ENCODE measurements around the gene POU3F3.

DNA sequence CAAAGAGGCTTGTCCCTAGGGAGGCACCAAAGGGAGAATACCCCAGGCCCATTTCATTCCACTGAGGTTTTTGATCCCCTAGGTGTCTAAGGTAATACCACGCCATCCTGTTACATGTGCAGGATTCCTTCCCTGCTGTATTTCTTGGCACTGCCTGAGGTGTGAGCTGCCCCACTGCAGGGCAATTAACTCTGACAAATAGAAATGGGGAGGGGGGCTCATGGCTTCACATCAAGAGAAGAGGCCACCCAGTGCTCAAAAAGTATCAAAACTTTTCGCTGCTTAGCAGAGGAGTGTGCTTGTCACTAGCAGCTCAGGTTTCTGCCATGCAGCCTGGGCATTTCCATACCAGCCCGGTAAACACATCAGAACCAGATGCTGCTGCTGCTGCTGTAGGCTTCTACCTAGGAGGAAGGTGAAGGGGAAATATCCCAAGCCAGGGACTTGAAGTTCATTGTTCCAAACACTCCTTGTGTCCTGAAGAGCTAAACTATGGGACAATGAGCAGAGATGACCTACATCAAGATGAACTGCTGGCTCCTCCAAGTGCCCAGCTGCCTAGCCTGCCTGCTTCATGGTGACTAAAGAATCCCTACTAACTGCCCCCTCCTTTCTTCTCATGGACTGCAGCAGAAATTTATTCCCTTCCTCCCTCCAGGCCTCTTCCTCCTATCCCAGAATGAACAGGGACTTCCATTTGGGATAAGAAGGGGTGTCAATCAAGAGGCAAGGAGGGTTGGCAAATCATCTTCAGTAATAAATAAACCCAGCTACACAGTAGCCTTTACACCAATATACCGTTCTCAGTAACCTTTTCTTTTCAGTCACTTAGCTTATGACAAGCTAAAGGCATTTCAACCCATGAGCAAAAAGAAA, 16.4 kb downstream of the POU3F3 start:
- TF ChIP-seq, protein P1, sequence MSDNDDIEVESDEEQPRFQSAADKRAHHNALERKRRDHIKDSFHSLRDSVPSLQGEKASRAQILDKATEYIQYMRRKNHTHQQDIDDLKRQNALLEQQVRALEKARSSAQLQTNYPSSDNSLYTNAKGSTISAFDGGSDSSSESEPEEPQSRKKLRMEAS (IDR thresholded peaks at IDR 0.05) = no peak
- TF ChIP-seq, protein P2, sequence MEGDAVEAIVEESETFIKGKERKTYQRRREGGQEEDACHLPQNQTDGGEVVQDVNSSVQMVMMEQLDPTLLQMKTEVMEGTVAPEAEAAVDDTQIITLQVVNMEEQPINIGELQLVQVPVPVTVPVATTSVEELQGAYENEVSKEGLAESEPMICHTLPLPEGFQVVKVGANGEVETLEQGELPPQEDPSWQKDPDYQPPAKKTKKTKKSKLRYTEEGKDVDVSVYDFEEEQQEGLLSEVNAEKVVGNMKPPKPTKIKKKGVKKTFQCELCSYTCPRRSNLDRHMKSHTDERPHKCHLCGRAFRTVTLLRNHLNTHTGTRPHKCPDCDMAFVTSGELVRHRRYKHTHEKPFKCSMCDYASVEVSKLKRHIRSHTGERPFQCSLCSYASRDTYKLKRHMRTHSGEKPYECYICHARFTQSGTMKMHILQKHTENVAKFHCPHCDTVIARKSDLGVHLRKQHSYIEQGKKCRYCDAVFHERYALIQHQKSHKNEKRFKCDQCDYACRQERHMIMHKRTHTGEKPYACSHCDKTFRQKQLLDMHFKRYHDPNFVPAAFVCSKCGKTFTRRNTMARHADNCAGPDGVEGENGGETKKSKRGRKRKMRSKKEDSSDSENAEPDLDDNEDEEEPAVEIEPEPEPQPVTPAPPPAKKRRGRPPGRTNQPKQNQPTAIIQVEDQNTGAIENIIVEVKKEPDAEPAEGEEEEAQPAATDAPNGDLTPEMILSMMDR (IDR thresholded peaks at IDR 0.05; ENCODE audit: control extremely low read depth in 1 of 3, insufficient read depth in 1 of 3, low read depth in 1 of 3, low read length in 3 of 3) = no peak
- TF ChIP-seq POLR2AphosphoS5 (IDR thresholded peaks at IDR 0.05; ENCODE audit: low read depth, low read length) (no peak), EGR1 (IDR thresholded peaks at IDR 0.05; ENCODE audit: borderline replicate concordance, low read depth, low read length) (no peak), TAF7 (optimal IDR thresholded peaks at IDR 0.05; ENCODE audit: borderline replicate concordance, low read depth, low read length) (no peak), YY1 (IDR thresholded peaks at IDR 0.05; ENCODE audit: low read depth, low read length) (no peak), BCL11A (IDR thresholded peaks at IDR 0.05; ENCODE audit: low read depth in 2 of 2, low read length in 2 of 2) (no peak), POLR2A (IDR thresholded peaks at IDR 0.05; ENCODE audit: control extremely low read depth in 1 of 2, low read depth in 2 of 2, low read length in 2 of 2) (no peak)
